Lower lobe of right lung (tissue), 2 donors: ENCODE results near the gene TNFRSF4. TPM values are rescaled to one million over a fixed set of nuclear protein-coding genes. Genes with fewer than 3 reads are reported as not detected.

Experiments used
- ATAC-seq, 2 donors: fragments of 200-7000 bp; cut with Tn5 transposase; one replicate each; pipeline ENCODE4 v1.9.1; 2020 to 2022; ENCODE audit warnings: mild to moderate bottlenecking in 2 of 2, moderate library complexity in 2 of 2
- DNase-seq: peaks from one replicate; pipeline ENCODE4 v3.0.0-alpha.2; 2020
- H3K27ac ChIP-seq: fragments of 200-600 bp; one replicate; pipeline ENCODE4 v1.8.0; 2022
- H3K27me3 ChIP-seq: fragments of 200-600 bp; one replicate; pipeline ENCODE4 v1.8.0; 2022; ENCODE audit warnings: low read depth
- H3K36me3 ChIP-seq: fragments of 200-600 bp; one replicate; pipeline ENCODE4 v1.8.0; 2022; ENCODE audit warnings: mild to moderate bottlenecking
- H3K4me1 ChIP-seq: fragments of 200-600 bp; one replicate; pipeline ENCODE4 v1.8.0; 2022
- H3K4me3 ChIP-seq: fragments of 200-600 bp; one replicate; pipeline ENCODE4 v1.8.0; 2022; ENCODE audit warnings: mild to moderate bottlenecking
- H3K9me3 ChIP-seq: fragments of 200-600 bp; one replicate; pipeline ENCODE4 v1.8.0; 2022
- CTCF ChIP-seq: fragments of 200-600 bp; IDR thresholded peaks from one replicate; pipeline ENCODE4 v1.8.0; 2022; ENCODE audit warnings: antibody characterized with exemption, mild to moderate bottlenecking
- intact Hi-C: fragments of 100-400 bp; cut with DNase I; formaldehyde crosslinking; loops from one replicate; pipeline ENCODE4 v1.11.0; 2022
- total RNA-seq: library from RNA; stranded (reverse); fragmentation: NEBNext Ultra II Directional; extraction: Animal tissue kit (Norgen Biotek cat#: 25700); gene quantifications from one replicate; pipeline ENCODE4 v1.2.1, GENCODE V29; 2021
- donor health status: DM: no; HTN: yes; CAD: no; lungs with severe emphysema.

TNFRSF4 gene
- total RNA-seq, 1 donor from 2014 or later: 3.0 TPM

- Histone ChIP-seq H3K36me3 (peaks cover 2% of the 10 kb centered on the region), H3K27me3 (peaks cover 36% of the 10 kb centered on the region), H3K4me1 (no peaks in the 10 kb centered on the region), H3K9me3 (no peaks in the 10 kb centered on the region), H3K4me3 (no peak overlapping the region), H3K27ac (no peak overlapping the region)
- TF ChIP-seq CTCF: no peak
- DNase-seq (no peak), ATAC-seq (peak in 1 of 2 donors; percentile 21)
- intact Hi-C loops: no loop called here
These were observed 33.5 kb upstream of the TNFRSF4 start for GRCh38 chr1:1247341-1247913.

- Histone ChIP-seq H3K4me1 (no peaks in the 10 kb centered on the region), H3K27ac (no peak within 1 kb of the TSS), H3K4me3 (no peak within 1 kb of the TSS), H3K27me3 (peaks cover 42% of the 10 kb centered on the region), H3K9me3 (no peaks in the 10 kb centered on the region), H3K36me3 (no peaks in the 10 kb centered on the region)
- no peak for DNase-seq
- ATAC-seq: peak in 1 of 2 donors; percentile 18
- no peak for TF ChIP-seq CTCF
- intact Hi-C loops: no loop called here
These were observed 32.8 kb upstream of the TNFRSF4 start, which contains the start of gene C1QTNF12 for GRCh38 chr1:1246577-1247340. TSS of gene C1QTNF12 (minus strand) at chr1:1246722. CDS start at chr1:1246690, 32 bp downstream.

- intact Hi-C loops: no loop called here
- Histone ChIP-seq H3K27ac (no peak overlapping the region), H3K36me3 (no peaks in the 10 kb centered on the region), H3K4me1 (no peaks in the 10 kb centered on the region), H3K27me3 (peaks cover 47% of the 10 kb centered on the region), H3K9me3 (no peaks in the 10 kb centered on the region), H3K4me3 (no peak overlapping the region)
- no peak for DNase-seq
- ATAC-seq: no peak
- TF ChIP-seq CTCF: no peak
These were observed 32.0 kb upstream of the TNFRSF4 start for GRCh38 chr1:1245817-1246576.

GRCh38 chr1:1245178-1245816, 31.3 kb upstream of the TNFRSF4 start:
- DNase-seq (no peak), ATAC-seq (no peak)
- Histone ChIP-seq H3K27me3 (peaks cover 47% of the 10 kb centered on the region), H3K9me3 (no peaks in the 10 kb centered on the region), H3K4me3 (no peak overlapping the region), H3K36me3 (no peaks in the 10 kb centered on the region), H3K4me1 (no peaks in the 10 kb centered on the region), H3K27ac (no peak overlapping the region)
- no peak for TF ChIP-seq CTCF
- intact Hi-C loops: no loop called here

GRCh38 chr1:1244192-1244811, 30.3 kb upstream of the TNFRSF4 start:
- intact Hi-C loops: no loop called here
- DNase-seq (no peak), ATAC-seq (no peak)
- H3K27ac ChIP-seq: no peak overlapping the region
- H3K9me3 ChIP-seq: no peaks in the 10 kb centered on the region
- H3K36me3 ChIP-seq: no peaks in the 10 kb centered on the region
- H3K4me1 ChIP-seq: no peaks in the 10 kb centered on the region
- no peak overlapping the region for H3K4me3 ChIP-seq
- peaks cover 51% of the 10 kb centered on the region for H3K27me3 ChIP-seq
- TF ChIP-seq CTCF: no peak
